Measurements from ENCODE around the gene GNAZ.

DNA sequence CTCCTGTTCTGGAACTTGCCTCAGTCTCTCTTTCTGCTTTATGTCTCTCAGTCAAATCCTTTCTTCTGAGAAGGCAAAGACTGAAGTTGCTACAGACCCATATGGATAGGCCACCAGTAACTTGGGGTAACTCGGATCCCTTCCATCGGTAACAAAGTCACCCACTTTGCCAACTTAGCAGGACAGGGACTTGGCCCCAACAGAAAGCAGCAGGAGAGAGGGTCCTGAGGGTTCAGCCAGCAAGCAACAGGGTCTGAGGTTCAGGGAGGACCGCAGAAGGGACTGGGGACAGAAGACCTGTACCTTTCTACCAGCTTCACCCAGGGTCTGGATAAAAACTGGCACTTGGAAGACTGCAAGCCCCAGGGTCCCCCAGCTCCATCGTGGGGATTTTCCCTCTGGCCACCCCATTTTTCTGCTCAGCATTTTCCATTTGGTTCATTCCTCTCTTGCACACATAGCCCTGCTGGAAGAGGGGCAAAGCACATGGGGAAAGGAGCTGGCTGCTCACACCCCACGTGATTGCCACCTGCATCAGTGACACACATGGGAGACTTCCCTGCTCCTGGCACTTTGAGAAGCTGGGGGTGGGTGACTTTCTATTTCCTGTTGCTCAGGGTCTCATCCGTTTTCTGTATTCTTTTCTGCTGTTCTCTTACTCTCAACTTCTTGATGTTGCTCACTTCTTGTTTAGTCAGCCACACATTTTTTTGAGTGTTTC is 34.6 kb upstream of the GNAZ start:
- TF ChIP-seq SP1 (IDR thresholded peaks at IDR 0.05), result no peak
- no peak for TF ChIP-seq NFRKB (IDR thresholded peaks at IDR 0.05)
- TF ChIP-seq LEF1 (IDR thresholded peaks at IDR 0.05; ENCODE audit: borderline replicate concordance), result no peak
- TF ChIP-seq FOXM1 (IDR thresholded peaks at IDR 0.05; ENCODE audit: borderline replicate concordance), result no peak
- no peak for TF ChIP-seq ARNT (IDR thresholded peaks at IDR 0.05)
- TF ChIP-seq CTBP1 (IDR thresholded peaks at IDR 0.05; ENCODE audit: borderline replicate concordance), result no peak
- TF ChIP-seq HDGF (IDR thresholded peaks at IDR 0.05; ENCODE audit: borderline replicate concordance), result no peak
- TF ChIP-seq ELF4 (IDR thresholded peaks at IDR 0.05), result no peak

All from HEK293T (cell line).